Measurements from ENCODE around the gene DNAI4.

- TF ChIP-seq, protein P1, sequence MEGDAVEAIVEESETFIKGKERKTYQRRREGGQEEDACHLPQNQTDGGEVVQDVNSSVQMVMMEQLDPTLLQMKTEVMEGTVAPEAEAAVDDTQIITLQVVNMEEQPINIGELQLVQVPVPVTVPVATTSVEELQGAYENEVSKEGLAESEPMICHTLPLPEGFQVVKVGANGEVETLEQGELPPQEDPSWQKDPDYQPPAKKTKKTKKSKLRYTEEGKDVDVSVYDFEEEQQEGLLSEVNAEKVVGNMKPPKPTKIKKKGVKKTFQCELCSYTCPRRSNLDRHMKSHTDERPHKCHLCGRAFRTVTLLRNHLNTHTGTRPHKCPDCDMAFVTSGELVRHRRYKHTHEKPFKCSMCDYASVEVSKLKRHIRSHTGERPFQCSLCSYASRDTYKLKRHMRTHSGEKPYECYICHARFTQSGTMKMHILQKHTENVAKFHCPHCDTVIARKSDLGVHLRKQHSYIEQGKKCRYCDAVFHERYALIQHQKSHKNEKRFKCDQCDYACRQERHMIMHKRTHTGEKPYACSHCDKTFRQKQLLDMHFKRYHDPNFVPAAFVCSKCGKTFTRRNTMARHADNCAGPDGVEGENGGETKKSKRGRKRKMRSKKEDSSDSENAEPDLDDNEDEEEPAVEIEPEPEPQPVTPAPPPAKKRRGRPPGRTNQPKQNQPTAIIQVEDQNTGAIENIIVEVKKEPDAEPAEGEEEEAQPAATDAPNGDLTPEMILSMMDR (IDR thresholded peaks at IDR 0.05): no peak
- no peak for TF ChIP-seq POLR2A (IDR thresholded peaks at IDR 0.05)
Measured at GRCh38 chr1:66944330-66945274, 19.9 kb upstream of the DNAI4 start.
